ENCODE results near the gene SOCS2.
"Not testable (repeated sequence)": the region's sequence is repeated elsewhere in the genome, so short reads cannot be mapped to it uniquely, and the experiment has no call there.

The SOCS2 gene

GRCh38 chr12:93621986-93622385, 49.5 kb downstream of the SOCS2 start:
- H3K4me3 ChIP-seq (ENCODE audit: low read length) = no peak overlapping the region
- no peak for DNase-seq (ENCODE audit: low read depth)
- no peak for TF ChIP-seq CTCF (IDR thresholded peaks at IDR 0.05; ENCODE audit: insufficient read depth, low read depth, low read length, missing control alignments)

GRCh38 chr12:93622485-93622884, 50.0 kb downstream of the SOCS2 start:
- H3K4me3 ChIP-seq (ENCODE audit: low read length) = no peak overlapping the region
- DNase-seq (ENCODE audit: low read depth) = no peak
- TF ChIP-seq CTCF (IDR thresholded peaks at IDR 0.05; ENCODE audit: insufficient read depth, low read depth, low read length, missing control alignments) = no peak

DNA sequence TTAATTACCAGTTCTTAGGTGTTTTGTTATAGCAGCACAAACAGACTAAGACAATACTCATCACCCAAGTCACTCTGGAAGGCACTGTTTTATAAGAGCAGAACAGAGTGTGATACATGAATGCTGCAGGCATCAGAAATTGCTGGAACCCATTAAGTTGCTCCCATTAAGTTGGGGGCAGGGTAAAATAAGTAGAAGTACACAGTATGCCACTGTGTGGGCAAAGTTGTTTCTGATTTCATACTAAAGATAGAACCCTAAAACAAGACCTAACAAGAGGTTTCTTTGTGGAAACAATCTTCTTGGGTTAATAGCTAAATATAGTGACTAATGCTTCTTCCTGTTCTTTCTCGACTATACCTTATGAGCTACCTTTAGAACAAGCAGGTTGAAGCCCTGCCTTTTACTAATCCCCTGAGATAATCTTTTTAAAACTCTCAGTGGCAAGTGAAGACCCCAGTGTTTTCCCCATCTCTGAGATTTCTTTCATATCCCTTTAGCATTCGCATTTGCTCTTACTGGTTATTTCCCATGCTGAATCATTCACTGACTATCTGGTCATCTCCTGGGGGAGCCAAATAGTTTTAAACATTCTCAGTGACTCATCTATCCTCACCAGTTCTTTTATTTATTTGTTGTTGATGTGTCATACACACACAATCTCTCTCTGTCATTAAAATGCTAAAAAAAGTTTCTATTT, 52.3 kb downstream of the SOCS2 start:
- DNase-seq (ENCODE audit: low read depth) = peak; percentile 94
- peak overlapping the region; percentile 7 for H3K4me3 ChIP-seq (ENCODE audit: low read length)
- TF ChIP-seq CTCF (IDR thresholded peaks at IDR 0.05; ENCODE audit: insufficient read depth, low read depth, low read length, missing control alignments) = no peak

DNA sequence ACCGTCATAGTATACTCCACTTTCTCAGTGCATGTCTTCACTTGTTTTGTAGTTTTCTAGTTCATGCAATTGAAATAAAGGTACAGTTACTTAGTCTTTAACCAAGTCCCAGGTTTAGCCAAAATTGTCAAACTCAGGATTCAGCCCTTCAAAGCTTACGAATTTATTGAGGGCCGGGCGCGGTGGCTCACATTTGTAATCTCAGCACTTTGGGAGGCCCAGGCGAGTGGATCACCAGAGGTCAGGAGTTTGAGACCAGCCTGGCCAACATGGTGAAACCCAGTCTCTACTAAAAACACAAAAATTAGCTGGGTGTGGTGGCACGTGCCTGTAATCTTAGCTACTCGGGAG, 52.8 kb downstream of the SOCS2 start:
- DNase-seq (ENCODE audit: low read depth); H3K4me3 ChIP-seq (ENCODE audit: low read length): not testable (repeated sequence)

- no peak for TF ChIP-seq CTCF (IDR thresholded peaks at IDR 0.05; ENCODE audit: insufficient read depth, low read depth, low read length, missing control alignments)
- peak; percentile 40 for DNase-seq (ENCODE audit: low read depth)
Measured at GRCh38 chr12:93626160-93626559, 53.7 kb downstream of the SOCS2 start.

More at GRCh38 chr12:93626160-93626559, 53.7 kb downstream of the SOCS2 start:
- H3K4me3 ChIP-seq (ENCODE audit: low read length) = no peak overlapping the region
